UCSD-AML1 (cell line): ENCODE measurements around the gene GMCL2.

Experiments used
- DNase-seq: peaks from one replicate; lab custom pipeline; 2025; ENCODE audit not compliant: unreplicated experiment; lab: John Stamatoyannopoulos, UW

The GMCL2 gene

DNA sequence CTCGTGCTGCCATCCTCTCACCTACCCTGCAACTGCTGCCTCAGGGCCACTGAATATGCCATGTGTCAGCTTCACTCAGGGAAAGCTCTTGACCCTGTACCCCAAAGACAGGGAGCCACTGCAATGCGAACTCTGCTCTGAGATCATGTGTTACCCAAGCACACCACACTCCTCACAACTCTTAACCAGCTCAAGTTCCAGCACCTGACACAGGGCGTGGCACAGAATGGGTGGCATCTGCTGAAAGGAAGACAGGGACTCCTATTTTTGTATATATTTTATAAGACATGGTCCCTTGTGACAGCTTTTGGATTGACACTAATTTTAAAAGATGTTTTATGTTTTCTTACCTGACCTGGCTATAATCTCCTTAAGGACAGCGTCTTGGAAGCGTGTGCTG, 34.7 kb upstream of the GMCL2 start:
- DNase-seq: no peak

GRCh38 chr5:178221282-178221681, 34.1 kb upstream of the GMCL2 start:
- DNase-seq: no peak

GRCh38 chr5:178218827-178219226, 31.7 kb upstream of the GMCL2 start:
- no peak for DNase-seq

DNA sequence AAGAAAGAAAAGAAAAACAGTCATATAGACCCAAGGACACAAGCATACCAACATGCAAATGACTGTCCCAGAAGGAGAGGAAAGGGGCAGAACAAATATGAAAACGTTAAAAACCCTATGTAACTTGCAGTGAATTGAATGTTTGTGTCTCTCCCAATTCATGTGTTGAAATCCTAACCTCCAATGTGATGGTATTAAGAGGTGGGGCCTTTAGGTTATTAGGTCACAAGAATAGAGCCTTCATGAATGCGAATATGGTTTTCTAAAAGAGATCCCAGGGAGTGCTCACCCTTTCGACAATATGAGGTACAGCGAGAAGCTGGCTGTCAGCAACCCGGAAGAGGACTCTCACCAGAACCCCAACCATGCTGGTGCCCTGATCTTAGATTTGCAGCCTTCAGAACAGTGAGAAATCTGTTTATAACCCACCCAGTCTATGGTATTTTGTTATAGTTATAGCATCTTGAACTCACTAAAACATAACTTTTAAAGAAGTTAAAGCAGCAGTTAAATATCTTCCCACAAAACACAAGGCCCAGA, 31.1 kb upstream of the GMCL2 start:
- no peak for DNase-seq

- DNase-seq: no peak
Measured at GRCh38 chr5:178216779-178217178, 29.6 kb upstream of the GMCL2 start.

DNA sequence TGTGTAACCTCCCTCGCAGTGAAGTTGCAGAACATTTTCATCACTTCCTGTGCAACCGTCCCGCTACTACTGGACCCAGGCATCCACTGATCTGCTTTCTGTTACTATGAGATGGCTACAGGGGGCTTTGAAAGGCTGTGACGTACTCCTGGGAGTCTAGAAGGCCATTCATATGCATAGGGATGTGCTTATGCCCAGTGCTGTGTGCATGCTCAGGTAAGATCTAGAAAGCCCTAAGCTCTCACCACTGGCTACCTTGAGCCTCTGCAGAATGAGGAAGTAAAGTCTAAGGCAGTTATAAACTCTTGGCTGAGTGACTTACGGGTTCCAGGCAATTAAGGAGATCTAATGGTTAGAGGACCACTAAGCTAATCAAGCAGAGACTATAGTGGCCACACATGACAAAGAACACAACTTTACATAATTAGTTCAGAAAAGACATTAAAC, 28.9 kb upstream of the GMCL2 start:
- DNase-seq: no peak

GRCh38 chr5:178215280-178216002, 28.3 kb upstream of the GMCL2 start:
- no peak for DNase-seq

DNA sequence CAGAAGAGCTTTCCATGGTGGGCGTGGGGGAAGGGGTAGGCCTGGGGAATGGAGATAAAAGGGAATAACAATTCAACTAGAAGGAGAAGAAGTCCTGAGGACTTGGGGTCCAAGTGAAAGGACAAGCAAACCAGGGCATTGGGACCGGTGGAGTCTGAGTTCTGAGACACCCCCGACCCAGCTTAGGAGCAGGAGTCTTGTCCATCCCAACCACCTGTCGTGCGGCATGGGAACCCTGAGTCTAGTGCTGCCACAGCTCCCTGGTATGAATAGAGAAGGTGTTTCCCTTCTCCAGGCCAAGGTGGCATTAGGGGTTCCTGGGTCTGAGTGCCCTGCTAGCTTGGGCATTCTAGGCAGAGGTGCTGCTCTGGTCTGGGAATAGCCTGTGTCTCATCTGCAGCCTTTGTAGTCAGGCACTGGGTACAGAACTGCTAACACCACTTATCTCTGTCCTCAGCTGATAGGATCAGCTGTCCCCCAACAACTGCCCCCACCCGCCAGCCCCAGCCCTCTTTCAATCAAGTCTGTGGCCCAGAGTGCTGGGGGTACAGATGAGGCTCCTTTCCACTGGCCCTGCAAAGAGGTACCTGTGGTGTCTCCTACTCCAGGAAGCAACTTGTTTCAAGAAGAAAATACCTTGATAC, 27.1 kb upstream of the GMCL2 start:
- DNase-seq: no peak

DNA sequence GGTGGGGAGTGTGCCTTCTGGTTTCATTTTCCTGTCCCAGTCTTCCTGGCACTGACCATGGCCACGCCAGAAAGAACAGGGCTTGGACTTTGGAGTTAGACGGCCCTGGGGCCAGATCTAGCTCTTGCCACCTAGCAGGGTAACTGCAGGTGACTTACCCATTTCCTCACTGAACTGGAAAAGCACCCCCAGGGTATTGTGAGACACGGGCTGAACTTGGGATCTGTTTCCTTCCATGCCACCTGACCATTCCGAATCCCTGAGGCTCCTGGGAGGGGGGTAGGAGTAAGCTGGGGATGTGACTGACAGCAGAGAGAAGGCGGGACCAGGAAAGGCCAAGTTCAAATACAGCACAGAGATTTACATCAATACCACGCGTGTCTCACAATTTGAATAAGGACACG, 26.6 kb upstream of the GMCL2 start:
- no peak for DNase-seq

DNA sequence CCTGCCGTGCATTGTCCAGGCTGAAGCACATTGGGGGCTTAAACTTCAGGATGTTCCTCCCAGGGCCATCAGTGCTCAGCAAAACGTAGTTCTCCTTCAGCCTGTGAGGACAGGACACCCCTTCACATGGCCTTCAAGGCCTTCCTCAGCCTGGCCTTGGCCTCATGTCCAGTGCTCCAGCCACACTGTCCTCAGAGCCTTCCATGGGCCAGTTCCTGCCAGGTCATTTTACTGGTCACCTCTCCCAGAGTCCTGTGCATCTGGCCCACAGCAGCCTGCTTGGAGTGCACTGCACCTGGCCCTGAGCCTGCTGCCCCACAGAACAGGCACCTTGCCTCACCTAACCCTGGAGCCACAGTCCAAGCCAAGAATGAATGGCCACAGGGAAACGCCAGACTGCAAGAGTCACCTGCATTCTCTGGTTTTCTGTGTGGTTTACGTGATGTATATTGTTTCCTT, 25.9 kb upstream of the GMCL2 start:
- DNase-seq: no peak

GRCh38 chr5:178212241-178213002, 25.3 kb upstream of the GMCL2 start:
- no peak for DNase-seq

DNA sequence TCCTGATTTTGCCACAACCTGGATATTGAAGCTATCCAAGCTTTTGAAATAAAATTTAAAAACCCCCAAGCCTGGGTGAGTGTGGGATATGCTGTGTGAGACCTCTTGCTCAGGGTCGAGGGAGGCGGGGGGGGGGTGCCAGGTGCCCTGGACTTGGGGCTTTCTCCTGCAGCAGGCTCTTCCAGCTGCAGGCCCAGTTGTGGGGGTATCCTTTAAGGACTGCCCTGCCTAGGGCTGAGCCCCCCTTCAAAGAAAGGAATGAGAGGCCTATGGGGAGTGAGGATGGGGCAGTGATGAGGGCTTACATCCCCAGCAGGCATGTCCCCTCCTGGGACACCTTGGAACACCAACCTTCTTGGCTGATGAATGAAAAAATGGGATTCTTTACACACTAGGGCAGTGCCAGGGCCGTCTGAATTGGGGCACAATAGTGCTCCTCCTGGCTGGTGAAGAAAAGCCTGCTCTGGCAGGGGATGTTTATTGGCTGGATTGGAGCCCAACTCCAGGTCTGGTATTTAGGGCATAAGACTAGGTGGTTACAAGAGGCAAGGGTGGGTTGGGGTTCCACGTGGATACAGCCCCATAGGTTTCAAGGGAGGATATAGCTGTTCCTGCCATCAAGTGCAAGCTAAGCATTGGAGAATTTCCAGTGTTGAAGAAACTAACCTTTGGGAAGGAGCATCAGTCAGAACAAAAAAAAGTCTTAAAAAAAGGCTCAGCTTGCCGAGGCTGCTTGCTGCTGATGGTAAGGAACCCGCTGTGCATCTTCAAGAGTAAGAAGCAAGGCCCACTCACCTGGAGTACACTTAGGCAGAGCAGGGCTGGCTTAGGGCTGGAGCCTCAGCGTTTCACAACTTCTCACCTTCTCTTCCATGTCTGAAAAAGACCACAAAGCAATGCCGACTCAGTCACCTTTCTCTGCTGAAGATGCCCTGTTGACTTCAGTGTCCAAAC, 24.2 kb upstream of the GMCL2 start:
- DNase-seq: no peak

DNA sequence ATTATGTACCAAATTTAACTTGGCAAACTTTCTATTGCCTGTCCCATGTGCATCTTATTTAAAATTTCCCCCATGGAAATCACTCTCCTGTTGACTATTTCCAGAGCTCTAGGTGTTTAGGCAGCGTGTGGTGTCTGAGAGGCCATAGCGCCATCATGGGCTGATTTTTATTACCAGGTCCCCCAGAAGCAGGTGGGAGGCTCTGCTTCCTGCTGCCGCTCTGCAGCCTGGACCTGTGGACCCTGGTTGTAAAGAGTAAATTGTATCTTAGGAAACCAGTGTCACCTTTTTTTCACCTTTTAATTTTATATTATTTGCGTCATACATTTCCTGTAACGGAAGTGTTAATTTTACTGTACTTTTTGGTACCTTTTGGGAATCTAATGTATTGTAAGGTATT, 23.5 kb upstream of the GMCL2 start:
- no peak for DNase-seq

GRCh38 chr5:178210073-178210535, 22.9 kb upstream of the GMCL2 start:
- no peak for DNase-seq

GRCh38 chr5:178209334-178210072, 22.3 kb upstream of the GMCL2 start:
- no peak for DNase-seq

- DNase-seq: no peak
Measured at GRCh38 chr5:178208540-178209227, 21.5 kb upstream of the GMCL2 start.

GRCh38 chr5:178207917-178208280, 20.7 kb upstream of the GMCL2 start:
- no peak for DNase-seq

DNA sequence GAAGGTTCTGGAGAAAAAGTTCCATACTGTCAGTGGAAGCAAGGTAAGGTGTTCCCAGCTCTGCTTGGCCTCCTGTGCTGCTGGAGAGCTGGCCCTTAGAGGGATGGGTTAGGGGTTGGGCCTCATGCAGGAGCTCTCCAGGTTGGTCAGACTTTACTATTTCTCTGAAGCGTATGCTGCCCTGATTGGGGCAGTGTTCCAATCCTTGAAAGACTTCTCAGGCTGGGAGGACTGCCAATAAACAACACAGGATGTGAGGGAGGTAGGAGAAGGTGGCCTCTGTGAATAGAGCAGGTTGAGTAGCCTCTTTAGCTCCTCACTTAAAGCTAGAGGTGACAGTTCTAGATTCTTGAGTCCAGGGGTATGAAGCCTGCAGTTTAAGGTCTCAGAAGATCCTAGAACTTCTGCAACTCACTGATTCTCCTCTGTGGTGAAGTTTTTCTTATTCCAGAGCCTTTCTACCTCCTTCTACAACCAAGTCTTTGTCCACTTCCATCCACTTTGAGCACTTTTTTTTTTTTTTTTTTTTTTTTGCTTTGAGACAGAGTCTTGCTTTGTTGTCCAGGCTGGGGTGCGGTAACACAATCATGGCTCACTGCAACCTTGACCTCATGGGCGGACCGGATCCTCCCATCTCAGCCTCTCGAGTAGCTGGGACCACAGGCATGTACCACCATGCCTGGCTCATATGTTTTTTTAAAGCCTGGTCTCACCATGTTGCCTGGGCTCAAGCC, 20.2 kb upstream of the GMCL2 start:
- no peak for DNase-seq
